HG03175 (cell line): ENCODE measurements around the gene TMEM92.

Experiments
- ATAC-seq: cut with Tn5 transposase; IDR thresholded peaks from one replicate; pipeline ENCODE4 v1.9.1; 2021; ENCODE audit warnings: mild to moderate bottlenecking, moderate library complexity; ENCODE audit not compliant: unreplicated experiment

The TMEM92 gene

DNA sequence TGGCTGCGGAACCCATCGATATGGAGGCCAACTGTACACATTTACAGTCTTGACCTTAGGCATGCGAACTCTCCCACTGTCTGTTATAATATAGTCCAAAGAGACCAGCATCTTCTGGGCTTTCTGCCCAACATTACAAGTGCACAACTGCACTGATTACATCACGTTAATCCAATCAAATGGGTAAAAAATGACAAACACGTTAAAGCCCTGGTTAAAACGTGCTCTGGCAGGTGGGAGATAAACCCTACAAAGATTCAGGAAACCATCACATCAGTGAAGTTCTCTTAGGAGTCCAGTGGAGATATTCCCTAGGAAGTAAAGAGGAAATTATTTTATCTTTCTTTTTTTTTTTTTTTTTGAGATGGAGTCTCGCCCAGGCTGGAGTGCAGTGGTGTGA, 48.0 kb downstream of the TMEM92 start:
- no peak for ATAC-seq

DNA sequence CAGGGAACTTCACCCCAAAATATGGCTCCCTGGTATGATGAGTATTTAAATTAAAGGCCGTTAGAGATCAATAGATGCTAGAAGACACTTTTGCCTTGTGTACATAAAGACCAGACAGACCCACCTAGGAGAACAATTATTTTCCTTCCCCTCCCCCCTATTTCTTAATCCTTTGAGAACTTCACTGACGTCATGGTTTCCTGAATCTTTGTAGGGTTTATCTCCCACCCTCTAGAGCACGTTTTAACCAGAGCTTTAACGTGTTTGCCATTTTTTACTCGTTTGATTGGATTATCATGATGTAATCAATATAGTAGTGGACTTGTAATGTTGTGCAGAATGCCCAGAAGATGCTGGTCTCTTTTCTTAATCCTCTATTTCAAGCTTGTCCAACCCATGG, 48.8 kb downstream of the TMEM92 start:
- no peak for ATAC-seq

DNA sequence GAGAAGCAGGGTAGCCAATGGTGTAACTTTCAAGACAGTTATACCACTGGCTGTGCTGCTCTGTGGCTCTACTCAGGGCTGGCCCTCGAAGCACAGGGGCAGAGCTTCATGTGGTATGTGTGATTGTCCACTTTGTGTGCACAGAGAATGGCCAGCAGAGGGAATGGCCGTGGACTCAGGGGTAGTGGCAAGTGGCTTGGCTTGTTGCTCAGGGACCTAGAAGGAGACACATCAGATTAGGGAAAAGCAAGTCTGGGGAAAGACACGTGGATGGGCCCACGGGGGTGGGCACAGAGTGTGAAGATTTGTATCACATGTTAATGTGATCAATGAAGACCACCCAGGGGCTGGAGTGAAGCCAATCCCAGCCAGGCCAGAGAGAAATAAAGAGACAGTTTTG, 51.6 kb downstream of the TMEM92 start:
- no peak for ATAC-seq

DNA sequence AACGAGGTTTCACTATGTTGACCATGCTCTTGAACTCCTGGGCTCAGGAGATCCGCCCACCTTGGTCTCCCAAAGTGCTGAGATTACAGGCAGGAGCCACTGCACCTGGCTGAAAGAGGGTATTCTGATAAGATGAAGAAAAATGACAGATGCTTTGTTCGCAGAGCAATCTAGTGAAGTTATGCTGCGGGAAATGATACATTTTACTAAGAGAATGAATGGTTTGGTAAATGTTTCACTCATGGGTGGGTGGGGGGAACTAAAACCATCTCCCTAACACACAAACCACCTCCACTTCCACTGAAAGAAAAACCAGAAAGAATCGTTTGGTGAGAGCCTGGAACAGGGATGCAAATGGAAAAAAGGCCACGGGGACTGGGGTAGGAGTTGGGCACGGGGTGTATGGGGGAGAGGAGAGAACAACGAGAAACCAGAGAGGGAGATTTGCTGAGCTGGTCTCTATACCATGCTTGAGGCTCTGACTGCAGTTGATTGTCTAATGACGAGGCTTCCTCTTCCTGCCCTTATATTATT, 52.6 kb downstream of the TMEM92 start:
- no peak for ATAC-seq

DNA sequence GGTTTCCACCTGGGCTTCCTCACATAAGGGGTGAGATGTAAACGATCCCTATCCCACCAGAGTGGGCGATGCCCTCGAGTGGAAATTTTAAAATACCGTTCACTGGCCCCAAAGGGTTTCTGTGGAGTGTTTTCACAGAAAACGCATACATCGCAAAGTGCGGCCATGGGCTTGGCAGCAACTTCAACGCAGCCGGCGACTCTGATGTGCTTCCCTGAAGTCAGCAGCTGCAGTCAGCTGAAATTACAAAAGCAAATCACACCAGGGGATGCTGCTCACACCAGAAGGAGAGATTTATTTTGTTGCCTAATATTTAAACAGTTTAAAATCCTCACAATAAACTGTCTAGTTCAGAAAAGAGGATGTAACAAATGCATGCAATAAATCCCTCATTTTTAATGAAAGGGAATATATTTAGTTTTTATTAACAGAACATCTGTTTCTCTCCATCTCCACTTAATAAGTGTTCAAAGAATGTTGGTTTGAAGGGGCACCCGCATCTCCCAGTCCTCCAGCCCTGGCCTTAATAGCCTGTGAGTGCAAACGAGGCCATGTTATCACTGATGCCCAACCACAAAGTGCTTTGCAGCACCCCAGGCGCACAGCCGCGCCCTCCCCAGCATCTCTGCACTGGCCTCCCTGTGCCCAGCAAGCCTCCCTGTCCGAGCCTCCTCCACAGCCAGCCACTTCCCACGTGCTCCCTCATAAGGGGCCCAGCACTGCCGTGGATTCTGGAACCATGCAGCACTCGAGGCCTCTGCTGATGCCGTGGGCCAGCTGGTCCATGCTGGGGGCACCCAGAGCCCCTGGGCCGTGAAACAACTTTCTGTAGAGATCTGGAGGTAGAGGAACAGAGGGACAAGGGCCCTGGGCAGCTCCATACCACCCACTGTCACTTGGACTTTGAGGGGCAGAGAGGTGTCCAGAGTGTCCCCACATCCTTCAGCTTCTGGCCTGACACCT, 54.4 kb downstream of the TMEM92 start:
- ATAC-seq, result no peak

DNA sequence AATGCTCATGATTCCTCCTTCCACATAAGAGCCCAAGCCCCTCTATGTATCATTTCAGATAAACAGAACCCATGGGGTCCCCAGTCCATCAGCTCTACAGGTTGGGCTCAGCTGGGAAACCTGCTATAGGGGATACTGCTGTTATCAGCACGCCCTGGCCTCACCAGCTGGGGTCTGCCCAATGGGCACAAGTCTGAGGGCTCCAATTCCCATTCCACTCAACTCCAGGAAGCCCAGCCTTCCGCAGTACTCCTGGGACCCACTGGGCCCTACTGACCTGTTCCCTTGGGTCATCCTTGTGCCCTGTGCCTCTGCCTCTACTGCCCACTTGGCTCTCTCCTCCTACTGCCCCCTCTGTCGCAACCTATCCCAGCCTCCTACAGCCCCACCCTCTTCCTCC, 55.5 kb downstream of the TMEM92 start:
- ATAC-seq, result no peak

DNA sequence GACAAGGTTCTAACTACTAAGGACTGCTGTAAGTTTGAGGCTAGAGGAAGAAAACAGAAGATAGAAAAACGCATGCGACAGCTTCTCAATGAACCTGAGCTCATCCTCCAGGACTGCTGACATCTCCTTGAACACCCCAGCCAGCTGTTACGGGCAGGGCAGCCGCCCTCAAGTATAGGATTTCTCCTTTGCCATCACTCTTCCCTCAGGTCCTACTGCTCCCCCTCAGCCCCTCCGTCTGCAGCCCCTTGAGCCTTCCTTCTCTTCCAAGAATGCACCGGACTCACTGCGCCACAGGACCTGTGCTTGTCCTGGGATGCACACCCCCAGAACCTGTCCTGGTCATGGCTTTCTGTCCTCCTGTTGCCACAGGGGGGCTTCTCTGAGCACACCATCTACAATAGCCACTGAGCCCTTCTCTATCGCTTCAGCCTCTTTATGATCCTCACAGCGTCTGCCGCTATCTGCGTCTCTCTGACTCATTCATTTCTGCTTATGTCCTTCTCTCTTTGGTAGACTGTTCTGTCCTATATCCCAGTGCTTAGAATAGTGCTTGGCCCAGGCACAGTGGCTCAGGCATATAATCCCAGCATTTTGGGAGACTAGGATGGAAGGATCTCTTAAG, 56.0 kb downstream of the TMEM92 start:
- no peak for ATAC-seq
